HG02973 (cell line): ENCODE measurements around the gene FXYD4.

Experiments
- ATAC-seq: cut with Tn5 transposase; IDR thresholded peaks from one replicate; pipeline ENCODE4 v1.9.1; 2021; ENCODE audit warnings: moderate library complexity; ENCODE audit not compliant: unreplicated experiment

Gene FXYD4

DNA sequence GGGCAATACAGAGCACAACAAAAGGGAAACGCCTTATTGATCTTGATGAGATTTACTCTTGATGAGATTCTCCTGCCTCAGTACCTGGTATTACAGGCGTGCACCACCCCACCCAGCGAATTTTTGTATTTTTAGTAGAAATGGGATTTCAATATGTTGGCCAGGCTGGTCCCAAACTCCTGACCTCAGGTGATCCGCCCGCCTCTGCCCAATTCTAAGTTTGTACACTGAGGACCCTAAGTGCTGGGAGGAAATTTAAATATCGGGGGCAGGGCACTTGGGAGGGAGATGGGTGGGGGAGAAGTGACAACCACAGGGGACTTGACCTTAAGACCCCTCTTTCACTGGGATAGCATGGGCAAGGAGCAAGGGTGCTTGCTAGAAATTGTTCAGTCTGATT, 23.4 kb downstream of the FXYD4 start:
- no peak for ATAC-seq

DNA sequence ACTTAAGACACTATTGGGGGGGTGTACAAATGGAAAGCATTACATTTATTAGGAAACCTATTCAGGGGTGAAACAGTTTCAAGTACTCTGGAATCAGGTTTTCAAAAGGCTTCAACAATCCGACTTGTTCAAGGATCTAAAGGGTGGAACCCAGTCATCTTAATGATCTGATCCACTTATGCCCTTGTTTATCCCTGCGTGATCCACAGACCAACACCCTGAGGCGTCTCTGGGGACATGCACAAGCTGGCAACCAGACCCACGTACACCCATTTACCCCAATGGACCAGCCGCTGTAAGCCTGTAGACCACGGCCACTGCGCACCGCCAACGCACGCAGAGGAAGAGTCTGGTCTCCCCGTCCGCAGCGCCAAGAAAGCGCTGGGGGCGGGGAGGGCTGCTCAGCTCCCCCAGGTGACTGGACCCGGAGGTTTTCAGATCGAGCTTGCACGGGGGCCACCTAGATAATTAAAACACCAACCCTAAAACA, 24.2 kb downstream of the FXYD4 start:
- no peak for ATAC-seq

DNA sequence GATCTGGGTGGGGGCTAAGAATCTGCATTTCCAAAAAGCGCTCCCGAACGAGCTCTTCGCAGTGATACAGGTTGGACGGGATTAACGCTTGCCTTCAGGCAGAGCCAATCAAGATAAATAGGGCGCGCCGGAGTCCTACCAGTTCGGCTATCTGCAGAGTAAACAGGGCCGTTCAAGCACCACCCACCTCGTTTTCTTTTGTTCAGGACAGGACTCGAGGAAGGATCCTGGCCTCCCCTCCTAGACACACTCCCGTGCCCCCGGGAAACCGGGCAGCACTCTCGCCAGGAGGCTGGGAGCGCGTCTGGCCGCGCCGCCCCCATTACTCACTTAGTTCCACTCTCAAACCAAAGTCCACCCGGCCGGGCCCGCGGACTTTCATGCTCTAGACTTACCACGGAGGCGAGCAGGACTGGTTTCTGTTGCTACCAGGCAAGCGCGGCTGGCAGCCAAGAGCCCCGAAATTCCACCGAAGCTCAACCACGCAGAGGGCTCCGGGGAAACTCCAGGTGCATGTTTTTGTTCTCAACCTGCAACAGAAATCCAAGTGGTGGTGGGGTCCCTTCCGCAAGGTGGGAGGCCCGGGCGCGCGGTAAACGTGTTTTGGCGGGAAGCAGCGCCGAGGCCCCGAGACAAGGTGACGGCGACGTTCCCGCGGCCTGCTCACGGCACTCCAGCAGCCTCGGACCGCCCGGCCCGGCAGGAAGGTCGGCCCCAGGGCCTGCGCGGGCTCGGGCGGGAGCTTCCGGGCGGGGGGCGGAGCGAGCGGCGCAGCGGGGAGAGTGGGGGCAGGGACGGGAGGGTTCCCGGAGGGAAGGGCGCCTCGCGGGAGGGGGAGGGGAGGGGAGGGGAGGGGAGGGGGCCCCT, 24.9 kb downstream of the FXYD4 start:
- peak; percentile 51 for ATAC-seq

DNA sequence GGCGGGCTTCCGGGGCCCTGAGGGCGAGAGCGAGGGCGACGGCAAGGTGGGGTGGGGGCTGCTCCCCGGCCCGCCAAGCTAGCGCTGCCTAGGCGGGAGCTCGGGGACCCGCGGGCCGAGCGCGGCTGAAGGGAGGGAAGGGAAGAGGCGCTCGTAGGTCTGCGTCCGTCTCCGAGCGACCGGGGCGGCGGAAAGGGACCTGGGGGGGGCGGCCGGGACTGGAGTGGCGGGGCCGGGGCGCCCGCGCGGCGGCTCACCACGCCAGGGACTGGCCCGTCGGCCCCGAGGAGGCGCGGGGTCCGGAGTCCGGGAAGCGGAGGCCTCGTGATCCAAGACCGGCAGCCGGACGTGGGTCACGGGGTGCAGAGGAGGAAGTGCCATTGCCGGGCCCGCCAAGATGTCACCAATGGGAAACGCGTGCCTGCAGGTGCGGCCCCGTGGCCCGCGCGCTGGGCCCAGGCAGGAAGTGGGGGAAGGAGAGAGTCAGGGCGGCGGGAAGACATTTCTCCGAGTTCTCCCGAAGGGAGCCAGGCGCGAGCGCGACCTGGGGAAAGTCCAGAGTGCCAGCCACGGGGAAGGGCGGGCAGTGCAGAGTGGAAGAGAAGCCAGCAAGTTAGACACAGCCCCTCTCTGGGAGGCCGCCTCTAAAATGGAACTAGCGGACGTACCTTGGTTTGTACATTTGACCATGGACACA, 25.6 kb downstream of the FXYD4 start:
- peak; percentile 76 for ATAC-seq

DNA sequence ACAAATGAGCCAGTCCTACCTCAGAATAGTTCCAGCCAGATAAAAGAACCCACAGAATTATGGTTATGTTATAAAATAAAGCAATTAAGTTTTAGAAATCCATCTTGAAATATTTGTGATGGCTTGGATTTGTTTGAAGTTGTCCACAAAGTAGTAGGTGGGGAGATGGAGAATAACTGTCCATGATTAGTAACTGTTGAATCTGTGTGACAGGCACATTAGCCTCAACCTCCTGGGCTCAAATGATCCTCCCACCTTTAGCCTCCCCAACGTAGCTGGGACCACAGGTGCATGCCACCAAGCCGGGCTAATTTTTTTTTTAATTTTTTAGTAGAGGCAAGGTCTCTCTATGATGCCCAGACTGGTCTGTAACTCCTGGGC, 27.5 kb downstream of the FXYD4 start:
- ATAC-seq, result no peak

DNA sequence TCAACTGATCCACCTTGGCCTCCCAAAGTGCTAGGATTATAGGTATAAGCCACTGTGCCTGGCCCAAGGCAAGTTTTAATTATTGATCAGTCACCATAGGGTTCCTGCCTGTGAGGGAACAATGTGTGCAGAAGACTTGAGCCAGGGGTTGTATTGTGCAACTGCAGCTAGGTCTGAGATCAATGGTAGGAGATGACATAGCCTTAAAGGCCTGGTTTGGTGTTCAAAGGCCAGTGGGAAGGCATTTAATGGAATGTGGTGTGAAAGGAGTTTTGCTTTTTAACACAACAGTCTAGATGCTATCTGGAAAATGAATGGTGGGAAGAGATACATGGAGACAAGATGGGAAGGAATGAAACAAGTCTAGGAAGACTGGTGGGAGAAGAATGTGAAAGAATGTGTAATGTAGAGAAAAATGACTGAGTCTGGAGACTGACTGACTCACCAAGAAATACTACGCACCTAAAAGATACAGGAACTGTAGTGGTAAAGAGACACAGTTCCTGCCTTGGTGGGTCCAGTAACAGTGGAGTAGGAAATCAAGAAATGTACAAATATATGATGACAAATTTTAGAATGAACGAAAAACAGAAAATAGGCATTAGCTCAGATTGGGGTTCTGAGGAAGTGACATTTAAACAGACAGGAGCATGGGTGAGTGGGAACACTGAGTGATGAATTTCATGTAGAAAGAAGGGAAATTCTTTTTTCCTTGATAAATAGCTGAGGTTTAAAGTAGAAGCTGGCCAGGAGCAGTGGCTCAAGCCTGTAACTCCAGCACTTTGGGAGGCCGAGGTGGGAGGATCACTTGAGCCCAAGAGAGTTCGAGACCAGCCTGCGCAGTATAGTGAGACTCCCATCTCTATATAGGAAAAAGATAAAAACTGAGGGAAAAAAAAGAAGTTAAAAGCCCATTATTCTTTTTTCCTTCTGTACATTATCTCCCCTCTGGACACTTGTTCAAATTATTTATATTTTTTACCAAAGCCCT, 28.2 kb downstream of the FXYD4 start:
- no peak for ATAC-seq

DNA sequence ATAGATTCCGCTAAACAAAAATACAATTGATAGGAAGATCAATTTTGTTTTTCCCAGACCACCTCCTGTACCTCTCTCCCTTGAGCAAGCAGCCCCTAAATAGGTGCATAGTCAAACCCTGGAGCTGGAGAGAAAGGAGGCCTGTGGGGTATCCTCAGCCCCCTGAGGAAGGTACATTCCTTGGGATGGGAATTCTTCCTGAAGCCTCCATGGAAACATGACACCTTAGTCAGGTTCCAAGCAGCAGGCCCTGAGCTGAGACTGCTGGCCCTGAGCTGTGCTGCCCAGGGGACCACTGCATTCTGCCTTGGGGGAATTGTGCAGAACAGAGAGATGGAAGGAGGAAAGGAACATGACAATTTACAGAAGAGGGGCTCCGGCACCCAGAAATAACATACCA, 30.2 kb downstream of the FXYD4 start:
- ATAC-seq, result no peak

DNA sequence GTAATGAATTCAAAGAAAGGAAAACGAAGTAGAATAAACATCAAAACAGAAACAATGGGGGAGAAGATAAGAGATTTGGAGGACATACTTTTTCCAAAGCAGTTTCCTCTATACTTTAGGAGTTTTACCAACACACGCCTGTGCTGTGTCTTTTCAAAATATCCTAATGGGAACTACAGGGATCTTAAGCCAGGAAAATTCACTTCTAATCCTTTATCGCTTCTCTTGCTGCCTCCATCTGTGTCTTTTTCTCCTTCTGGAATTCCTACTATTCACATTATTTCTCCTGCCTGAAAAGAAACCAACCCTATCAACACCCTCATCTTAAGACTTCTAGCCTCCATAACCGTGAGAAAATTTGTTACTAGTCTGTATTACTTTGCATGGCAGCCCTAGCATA, 30.7 kb downstream of the FXYD4 start:
- ATAC-seq, result no peak

DNA sequence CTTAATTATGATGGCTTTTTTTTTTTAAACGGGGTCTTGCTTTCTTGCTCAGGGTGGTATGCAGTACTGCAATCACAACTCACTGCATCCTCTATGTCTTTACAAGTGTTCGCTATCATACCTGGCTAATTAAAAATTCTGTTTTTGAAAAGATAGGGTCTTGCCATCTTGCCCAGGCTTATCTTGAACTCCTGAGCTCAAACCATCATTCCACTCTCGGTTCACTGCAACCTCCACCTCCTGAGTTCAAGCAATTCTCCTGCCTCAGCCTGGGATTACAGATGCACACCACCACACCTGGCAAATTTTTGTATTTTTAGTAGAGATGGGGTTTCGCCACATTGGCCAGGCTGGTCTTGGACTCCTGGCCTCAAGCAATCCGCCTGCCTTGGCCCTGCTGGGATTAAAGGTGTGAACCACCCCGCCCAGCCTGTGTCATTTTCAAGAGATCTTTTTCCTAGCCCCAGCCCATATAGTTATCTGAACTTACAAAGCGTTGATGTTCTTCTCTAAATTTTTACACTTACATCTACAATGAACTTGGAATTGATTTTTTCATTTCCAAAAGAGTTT, 31.5 kb downstream of the FXYD4 start:
- ATAC-seq, result no peak

DNA sequence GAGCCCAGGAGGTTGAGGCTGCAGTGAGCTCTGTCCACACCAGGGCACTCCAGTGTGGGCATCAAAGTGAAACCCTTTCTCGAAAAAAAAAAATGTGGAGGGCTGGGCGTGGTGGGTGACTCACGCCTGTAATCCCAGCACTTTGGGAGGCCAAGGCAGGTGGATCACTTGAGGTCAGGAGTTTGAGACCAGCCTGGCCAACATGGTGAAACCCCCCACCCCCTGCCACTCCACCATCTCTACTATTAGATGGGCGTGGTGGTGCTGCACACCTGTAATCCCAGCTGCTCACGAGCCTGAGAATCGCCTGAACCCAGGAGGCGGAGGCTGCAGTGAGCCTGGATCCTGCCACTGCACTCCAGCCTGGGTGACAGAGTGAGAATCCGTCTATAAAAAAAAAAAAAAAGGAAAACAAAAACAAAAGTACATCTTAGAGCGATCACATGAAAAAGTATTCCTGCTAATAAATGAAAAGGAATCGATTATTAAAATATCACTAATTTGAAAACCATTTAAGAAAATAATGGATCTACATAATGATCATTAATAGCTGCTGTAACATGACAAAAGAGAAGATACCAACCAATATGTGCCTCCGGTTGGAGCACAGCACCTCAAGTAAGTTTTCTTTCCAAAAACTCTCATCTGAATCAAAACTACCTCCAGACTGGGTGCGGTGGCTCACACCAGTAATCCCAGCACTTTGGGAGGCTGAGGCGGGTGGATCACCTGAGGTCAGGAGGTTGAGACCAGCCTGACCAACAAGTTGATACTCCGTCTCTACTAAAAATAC, 32.7 kb downstream of the FXYD4 start:
- ATAC-seq, result no peak

DNA sequence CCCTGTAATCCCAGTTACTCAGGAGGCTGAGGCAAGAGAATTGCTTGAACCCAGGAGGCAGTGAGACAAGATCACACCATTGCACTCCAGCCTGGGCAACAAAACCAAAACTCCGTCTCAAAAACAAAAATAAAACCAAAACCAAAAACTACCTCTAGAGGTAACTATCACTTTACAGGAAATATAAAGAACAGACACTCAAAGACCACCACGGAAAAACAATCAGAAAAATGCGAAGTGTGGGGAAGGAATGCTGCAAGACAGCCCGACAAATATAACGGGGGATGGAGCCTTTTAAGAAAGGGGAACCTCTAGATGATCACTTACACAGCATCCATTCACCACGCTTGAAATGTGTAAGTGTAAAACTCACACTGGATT, 33.3 kb downstream of the FXYD4 start:
- ATAC-seq, result no peak

DNA sequence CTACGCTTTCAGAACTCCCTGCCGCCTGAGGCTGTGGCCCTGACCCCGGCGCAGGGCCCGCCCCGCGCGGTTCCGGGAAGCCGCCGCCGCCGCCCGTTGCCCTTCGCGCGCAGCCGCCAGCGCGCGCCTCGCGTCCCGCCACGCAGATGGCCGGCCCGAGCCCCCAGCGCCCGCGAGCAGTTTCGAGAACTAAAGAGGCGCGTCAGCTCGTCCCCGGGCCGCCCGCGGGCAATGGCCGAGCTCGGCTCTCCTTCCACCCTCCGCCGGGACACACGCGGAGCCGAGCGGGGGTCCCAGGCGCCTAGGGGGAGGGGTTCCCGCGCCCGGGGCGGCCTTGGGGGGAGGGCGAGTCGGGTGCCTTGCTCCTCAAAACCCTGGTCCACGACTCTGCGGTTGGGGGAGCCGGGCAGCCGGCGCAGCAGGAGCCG, 35.7 kb downstream of the FXYD4 start:
- ATAC-seq, result no peak

DNA sequence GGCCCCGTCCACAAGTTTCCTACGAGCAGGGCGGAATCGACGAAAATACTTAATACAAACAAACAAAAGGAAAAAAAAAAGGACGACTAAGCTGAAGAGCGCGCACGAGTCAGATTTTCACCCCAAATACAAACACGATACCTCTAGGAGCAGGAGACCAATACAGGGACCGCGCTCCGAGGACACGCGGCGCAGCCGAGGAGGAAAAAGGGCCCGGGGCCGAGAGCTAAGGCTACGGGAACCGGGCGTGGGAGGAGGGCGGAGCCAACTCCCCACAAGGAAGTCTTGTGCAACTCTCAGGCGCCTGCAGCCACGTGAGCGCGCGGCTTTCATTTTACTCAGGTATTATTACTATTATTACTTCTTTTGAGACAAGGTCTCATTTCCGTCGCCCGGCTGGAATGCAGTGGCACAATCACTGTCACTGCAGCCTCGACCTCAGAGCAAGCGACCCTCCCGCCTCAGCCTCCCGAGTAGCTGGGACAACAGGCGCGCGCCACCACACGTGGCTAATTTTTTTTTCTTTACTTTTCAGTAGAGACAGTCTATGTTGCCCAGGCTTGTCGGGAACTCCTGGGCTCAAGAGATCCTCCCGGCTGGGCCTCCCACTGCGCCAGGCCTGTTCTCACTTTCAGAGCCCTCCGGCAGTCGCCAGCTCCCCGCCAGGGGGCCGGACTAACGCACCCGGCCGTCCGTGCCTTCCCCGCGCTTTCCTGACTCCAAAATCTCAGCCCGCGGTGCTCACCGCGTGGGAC, 36.3 kb downstream of the FXYD4 start:
- ATAC-seq, result peak; percentile 37

DNA sequence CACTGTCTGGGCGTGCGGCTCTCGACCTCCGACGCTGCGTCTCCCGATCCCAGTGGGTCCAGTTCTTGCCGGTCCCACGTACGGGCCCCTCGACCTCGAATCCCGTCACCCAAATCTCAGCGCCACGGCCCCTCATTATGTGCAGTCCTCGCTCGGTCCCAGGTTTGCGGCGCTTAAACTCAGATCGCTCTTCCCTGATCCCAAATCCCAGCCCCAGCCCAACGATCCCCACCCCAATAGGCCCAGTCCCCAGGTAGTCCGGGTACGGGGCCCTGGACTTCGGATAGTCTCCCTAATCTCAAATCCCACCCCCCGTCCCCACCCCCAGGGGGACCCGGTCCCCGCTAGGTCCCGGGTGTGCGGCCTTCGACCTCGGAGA, 36.9 kb downstream of the FXYD4 start:
- no peak for ATAC-seq

DNA sequence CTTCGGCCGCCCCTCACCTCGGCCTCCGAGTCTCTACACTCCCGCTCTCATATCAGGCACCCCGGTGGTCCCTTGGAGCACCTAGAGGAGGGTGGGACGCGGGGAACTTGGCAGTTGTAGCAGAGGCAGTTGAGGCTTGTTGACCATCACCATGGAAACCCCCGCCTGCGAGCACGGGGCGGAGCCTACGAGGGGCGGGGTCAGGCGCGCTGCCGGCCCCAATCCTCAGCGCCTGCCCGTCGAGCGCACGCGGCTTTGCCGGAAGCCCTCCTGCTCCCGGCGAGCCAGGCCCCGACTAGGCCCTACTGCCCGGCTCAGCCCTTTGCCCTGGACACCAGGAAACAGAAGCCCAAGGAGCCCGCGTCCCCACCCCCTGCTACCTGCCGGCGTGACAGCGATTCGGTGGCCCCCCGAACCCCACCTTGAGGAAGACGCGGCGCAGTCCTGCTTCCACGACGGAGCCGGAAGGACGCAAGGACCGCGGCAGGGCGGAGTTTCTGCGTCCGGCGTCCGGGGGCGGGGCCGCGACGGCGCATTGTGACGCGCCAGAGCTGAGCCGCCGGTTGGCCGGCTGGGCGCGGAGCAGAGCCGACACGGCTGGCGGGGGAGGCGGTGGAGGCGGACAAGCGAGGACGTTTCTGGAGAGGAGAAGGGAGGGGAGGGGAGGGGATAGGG, 37.4 kb downstream of the FXYD4 start, which contains the start of gene HNRNPF:
Gene HNRNPF, minus strand, starts transcription at position 477 of the 675 bp plus-strand sequence. CDS start 21,302 bp downstream, outside the sequence.
- ATAC-seq, result peak; percentile 60

DNA sequence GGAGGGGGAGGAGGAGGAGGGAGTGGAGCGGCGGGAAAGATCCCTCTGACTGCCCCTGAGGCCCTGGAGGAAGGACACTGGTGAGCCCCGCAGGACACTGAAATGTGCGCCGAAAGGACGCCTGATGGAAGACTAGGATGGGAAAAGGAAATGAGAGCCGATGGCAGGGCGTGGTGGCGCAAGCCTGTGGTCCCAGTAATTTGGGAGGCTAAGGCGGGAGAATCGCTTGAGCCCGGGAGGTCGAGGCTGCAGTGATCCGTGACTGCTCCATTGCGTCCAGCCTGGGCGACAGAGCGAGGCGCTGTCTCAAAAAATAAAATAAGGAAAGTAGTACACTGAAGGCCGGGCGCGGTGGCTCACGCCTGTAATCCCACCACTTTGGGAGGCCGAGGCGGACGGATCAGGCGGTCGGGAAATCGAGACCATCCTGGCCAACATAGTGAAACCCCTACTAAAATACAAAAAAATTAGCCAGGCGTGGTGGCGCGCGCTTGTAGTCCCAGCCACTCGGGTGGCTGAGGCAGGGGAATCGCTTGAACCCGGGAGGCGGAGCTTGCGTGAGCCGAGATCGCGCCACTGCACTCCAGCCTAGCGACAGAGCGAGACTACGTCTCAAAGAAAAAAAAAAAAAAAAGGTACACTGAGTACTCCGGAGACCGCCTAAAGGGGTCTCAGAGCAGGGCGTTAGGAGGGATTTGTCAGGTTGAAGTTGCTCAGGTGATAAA, 38.1 kb downstream of the FXYD4 start:
- no peak for ATAC-seq

DNA sequence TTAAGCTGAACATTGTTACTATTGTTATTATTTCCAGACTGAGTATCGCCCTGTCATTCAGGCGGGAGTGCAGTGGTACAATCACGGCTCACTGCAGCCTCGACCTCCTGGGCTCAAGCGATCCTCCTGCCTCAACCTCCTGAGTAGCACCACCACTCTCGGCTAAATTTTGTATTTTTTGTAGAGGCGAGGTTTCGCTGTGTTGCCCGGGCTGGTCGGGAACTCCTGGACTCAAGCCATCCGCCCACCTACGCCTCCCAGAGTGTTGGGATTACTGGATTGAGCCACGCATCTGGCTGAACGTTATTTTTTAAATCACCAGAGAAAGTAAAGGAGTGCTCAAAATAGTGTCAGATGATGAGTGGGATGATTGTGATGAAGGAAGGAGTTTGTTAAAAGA, 38.9 kb downstream of the FXYD4 start:
- no peak for ATAC-seq

DNA sequence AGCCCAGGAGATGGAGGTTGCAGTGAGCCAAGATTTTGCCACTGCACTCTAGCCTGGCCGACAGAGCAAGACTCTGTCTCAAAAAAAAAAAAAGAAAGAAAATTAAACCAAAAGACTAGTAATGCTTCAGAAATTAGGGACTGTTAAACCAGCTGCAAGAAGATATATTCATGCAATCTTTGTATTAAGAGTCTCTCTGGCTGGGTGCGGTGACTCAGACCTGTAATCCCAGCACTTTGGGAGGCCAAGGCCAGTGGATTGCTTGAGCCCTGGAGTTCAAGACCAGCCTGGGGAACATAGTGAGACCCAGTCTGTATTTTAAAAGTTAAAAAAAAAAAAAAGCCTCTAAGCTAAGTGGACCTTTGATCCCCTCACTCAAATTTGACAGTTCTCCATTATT, 40.1 kb downstream of the FXYD4 start:
- no peak for ATAC-seq
